Activated CD8-positive, alpha-beta memory T cell treated with anti-CD3 and anti-CD28 coated beads, Interleukin-2, amount 50 U/mL, for 24 hours (primary cell): ENCODE data around the gene AIM2.
A peak's percentile ranks its signal among the peaks of the same experiment; 100 is the strongest.
"Not testable (repeated sequence)": the region's sequence is repeated elsewhere in the genome, so short reads cannot be mapped to it uniquely, and the experiment has no call there.

Experiments used
- DNase-seq: peaks from one replicate; pipeline ENCODE4 v3.0.0-alpha.2; 2020; ENCODE audit errors: extremely low read depth

AIM2 gene

GRCh38 chr1:159076438-159077119 is at the start of gene AIM2:
AIM2 (minus strand) TSS chr1:159076766; CDS start chr1:159073499, 3,267 bp downstream.
- DNase-seq, result peak; percentile 18

GRCh38 chr1:159123587-159123986 is 47.0 kb upstream of the AIM2 start:
- DNase-seq, result no peak

GRCh38 chr1:159122005-159122621 is 45.5 kb upstream of the AIM2 start:
- DNase-seq, result no peak

GRCh38 chr1:159121526-159121925 is 45.0 kb upstream of the AIM2 start:
- DNase-seq, result no peak

- no peak for DNase-seq
These were observed 43.8 kb upstream of the AIM2 start for GRCh38 chr1:159120317-159120716.

- DNase-seq, result no peak
These were observed 37.2 kb upstream of the AIM2 start for GRCh38 chr1:159113596-159114433.

GRCh38 chr1:159103021-159103420 is 26.5 kb upstream of the AIM2 start:
- not testable (repeated sequence) for DNase-seq

- DNase-seq, result no peak
These were observed 24.0 kb upstream of the AIM2 start for GRCh38 chr1:159100589-159100988.

- no peak for DNase-seq
These were observed 22.0 kb upstream of the AIM2 start for GRCh38 chr1:159098596-159098995.

GRCh38 chr1:159092036-159092760 is 15.6 kb upstream of the AIM2 start:
- DNase-seq, result no peak

GRCh38 chr1:159091607-159092031 is 15.1 kb upstream of the AIM2 start:
- DNase-seq, result no peak

- DNase-seq, result no peak
These were observed 14.6 kb upstream of the AIM2 start for GRCh38 chr1:159091180-159091560.

- DNase-seq, result no peak
These were observed 14.0 kb upstream of the AIM2 start for GRCh38 chr1:159090286-159091179.

- no peak for DNase-seq
These were observed 12.7 kb upstream of the AIM2 start for GRCh38 chr1:159089184-159089791.

- no peak for DNase-seq
These were observed 12.1 kb upstream of the AIM2 start for GRCh38 chr1:159088546-159089183.

GRCh38 chr1:159088050-159088449 is 11.5 kb upstream of the AIM2 start:
- DNase-seq, result no peak

- no peak for DNase-seq
These were observed 8.3 kb upstream of the AIM2 start for GRCh38 chr1:159084867-159085266.

- DNase-seq, result no peak
These were observed 7.6 kb upstream of the AIM2 start for GRCh38 chr1:159084152-159084551.

GRCh38 chr1:159083013-159083412 is 6.4 kb upstream of the AIM2 start:
- no peak for DNase-seq

GRCh38 chr1:159081626-159082025 is 5.1 kb upstream of the AIM2 start:
- no peak for DNase-seq
